NCI-H2029 (cell line): ENCODE data around the gene TTC9.
A peak's percentile ranks its signal among the peaks of the same experiment; 100 is the strongest.

Experiments used
- DNase-seq: peaks from one replicate; lab custom pipeline; 2025; lab: John Stamatoyannopoulos, UW

The TTC9 gene

DNA sequence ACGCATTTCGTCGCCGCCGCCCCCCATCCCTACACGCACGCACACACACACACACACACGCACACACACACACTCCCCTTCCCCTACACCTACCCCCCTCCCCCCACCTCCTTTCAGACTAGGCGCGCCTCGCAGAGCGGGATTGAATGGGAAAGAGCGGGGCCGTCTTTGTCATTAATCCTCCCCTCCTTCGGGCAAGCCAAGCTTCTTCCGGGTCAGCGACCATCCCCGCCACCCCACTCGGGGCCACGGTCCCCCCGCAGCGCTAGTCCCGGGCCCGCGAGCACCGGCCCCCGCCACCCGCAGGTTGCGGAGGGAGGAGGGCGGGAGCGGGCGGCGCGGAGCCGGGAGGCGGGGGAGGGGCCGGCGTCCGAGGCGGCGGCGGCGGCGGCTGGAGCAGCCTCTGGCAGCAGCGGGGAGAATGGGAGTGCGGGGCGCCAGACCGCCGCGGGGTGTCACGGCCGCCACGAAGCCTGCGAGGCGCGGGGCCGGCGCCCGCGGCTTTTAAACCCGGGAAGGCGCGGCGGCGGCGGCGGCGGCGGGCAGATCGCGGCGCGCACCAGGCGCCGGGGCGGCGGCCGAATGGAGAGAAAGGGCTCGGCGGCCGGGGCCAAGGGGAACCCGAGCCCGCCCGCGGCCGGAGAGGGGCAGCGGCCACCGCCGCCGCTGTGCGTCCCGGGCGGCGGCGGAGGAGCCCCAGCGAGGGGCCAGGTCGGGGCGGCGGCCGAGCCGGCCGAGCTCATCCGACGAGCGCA is at the start of gene TTC9:
TSS of gene TTC9 (plus strand) at position 369 of the 755 bp plus-strand sequence. CDS start at position 583, 214 bp downstream.
- no peak for DNase-seq

DNA sequence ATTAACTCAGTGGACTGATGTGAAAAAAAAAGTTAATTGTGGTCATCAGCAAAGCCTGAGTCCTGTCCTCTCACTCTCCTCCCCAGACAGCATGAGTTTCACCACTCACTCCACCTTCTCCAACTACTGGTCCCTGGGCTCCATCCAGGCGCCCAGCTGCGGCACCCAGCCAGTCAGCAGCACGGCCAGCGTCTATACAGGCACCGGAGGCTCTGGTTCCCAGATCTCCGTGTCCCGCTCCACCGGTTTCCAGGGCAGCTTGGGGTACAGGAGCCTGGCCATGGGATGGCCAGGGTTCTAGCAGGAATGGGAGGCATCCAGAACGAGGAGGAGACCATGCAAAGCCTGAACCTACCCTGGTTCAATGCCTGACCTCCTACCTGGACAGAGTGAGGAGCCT is 47.3 kb upstream of the TTC9 start:
- no peak for DNase-seq

GRCh38 chr14:70595443-70596185 is 46.1 kb upstream of the TTC9 start:
- DNase-seq, result no peak

GRCh38 chr14:70597731-70598130 is 44.0 kb upstream of the TTC9 start:
- no peak for DNase-seq

DNA sequence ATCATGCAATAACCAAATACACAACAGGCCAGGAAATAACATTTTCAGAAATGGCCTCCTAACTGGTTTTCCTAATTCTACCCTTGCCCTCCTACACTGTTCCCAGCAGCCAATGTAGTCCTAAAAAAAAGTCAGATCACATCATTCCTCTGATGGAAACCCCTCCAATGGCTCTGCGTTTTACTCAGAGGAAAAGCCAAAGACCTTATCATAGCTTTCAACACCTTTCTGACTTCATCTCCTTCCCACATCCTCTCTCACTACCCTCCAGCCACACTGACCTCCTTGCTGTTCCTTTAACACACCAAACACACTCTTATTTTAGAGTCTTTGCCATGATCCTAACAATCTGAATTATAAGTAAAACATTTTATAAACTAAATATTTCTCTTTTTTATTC is 42.4 kb upstream of the TTC9 start:
- no peak for DNase-seq

- peak; percentile 75 for DNase-seq
These were observed 41.1 kb upstream of the TTC9 start, which contains the start of gene MED6 for GRCh38 chr14:70600382-70601157. MED6 (minus strand) TSS chr14:70600655; CDS start chr14:70600637, 18 bp downstream.

DNA sequence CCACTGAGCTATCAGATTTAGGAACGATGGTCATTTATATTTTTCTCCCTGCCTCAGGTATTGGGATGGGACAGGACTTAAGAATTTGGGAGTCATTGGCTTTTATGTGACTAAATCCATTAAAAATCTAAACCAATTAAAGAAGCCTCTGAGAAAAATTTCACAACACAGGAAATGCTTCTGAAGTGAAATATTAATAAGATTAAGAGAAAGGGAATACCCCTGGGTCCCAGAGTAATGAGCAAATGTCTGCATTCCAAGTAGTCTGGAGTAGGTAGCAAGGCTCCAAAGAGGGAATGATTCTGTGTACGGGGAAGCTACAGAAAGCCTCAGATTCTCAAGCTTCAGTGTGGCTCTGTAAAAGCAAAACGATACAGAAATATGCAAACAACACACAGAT is 40.6 kb upstream of the TTC9 start:
- no peak for DNase-seq

DNA sequence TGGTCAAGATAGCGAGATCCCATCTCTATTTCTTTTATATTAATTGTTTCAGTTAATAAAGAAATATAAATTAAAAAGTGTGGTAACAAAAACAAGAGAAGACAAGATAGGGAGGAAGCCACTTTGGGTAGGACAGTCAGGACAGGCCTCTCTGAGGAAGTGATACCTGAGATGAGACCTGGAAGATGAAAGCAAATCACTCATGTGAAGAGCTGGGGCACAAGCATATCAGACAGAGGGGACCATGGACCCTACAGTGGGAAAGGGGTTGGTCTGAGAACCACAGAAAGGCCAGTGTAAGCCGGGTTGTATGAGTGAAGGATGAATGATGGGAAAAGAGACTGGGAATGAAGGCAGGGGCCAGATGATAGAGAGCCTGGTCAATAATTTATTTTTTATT is 39.5 kb upstream of the TTC9 start:
- no peak for DNase-seq

GRCh38 chr14:70611216-70611615 is 30.5 kb upstream of the TTC9 start:
- DNase-seq, result no peak

DNA sequence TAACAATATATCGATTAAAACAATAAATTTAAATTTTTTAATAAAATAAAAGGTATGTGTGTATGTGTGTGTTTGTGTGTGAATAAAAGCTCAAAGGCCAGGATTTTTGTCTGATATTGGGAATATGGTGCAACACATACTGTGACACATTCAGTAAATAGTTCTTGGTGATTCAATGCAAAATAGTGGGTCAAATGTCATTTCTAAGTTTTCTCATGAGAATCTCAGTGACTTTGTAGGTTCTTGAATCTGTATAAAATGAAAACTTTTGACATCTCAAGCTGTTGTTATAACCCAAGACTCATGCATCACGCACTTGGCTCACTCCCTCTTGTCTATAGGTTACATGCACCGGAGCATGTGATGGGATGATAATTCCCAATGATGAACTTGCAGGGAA is 25.1 kb upstream of the TTC9 start:
- no peak for DNase-seq

DNA sequence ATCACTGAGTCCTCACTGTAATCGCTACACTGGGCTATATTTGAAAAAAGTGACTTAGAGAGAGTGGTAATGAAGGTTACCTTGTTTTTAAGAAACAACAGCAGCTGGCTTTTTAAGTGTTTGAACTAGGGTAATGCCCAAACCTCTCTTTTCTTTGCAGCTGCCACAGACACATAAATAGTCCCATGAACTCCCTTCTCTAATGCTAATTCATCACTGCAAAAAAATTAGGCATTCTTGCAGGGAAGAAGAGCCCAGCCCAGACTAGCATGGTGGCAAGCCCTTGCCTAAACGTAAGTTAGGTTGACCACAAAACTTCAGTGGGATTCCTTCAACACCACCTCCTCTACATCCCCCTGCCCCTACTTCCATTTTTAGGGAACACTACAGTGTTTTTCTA is 23.4 kb upstream of the TTC9 start:
- DNase-seq, result no peak

DNA sequence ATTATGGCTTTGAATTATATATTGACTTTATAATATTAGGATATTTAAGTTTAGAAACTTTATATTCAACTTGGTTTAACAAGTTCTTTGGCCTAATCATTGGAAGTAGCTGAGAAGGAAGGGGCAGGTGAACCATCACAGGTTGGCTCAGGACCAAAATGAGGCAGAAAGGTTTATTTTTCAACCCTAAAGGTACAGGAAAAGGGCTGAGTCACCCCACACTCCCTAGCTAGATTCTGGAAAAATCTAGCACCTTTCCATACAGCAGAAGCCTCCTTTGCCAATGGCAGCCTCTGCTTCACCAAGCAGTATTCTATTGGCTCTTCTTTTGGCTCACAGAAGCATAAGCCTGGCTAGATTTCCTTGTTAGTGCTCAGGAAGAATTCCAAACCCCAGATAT is 22.0 kb upstream of the TTC9 start:
- DNase-seq, result no peak

DNA sequence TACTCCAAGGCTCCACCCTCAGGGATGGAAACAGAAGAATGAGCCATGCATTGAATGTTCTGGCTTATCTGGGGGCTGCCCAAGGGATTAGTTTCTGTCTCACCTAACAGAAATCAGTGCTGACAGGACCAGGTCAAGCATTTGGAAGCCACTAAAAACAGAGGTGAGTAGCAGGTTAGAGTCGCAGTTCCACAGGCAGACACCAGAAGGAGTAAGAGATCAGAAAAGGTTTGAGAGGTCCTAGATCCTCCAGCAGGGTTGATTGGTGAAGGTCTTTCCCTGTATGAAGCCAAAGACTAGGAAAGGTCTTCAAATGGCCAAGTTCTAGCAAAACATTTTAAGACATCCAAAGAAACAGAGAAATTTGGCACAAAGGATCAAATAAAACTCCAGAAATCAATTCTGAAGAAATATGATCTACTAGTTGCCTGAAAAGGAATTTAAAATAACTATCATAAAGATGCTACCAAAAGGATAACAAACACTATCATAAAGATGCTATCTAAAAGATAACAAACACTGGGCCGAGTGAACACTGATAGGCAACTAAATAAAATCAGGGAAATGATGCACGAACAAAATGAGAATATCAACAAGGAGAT is 19.5 kb upstream of the TTC9 start:
- peak; percentile 3 for DNase-seq

- DNase-seq, result no peak
These were observed 16.7 kb upstream of the TTC9 start for GRCh38 chr14:70624972-70625371.

GRCh38 chr14:70631948-70632347 is 9.8 kb upstream of the TTC9 start:
- no peak for DNase-seq

- no peak for DNase-seq
These were observed 5.6 kb upstream of the TTC9 start for GRCh38 chr14:70635971-70636595.

- no peak for DNase-seq
These were observed 3.3 kb upstream of the TTC9 start for GRCh38 chr14:70638416-70638815.

- DNase-seq, result no peak
These were observed 673 bp upstream of the TTC9 start for GRCh38 chr14:70640938-70641547.

- no peak for DNase-seq
These were observed 853 bp downstream of the TTC9 start for GRCh38 chr14:70642303-70643235.

DNA sequence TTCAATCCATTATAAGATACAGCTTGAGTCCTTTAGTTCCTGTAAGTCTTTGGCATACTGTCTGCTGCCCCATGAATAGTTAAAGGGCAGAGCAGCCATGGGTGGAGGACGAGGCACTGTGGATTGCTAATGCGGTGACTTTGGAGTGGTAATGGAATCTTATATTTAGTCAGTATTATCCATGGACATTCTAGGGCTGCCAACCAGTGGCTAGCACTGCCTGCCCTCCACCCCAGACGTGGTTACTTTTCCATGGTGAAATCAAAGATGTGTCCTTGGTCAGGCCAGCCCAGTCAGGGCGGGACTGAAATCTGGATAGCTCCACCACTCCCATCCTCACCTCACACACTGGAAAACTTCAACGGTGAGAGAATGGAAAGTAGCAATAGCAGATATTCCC is 2.3 kb downstream of the TTC9 start:
- DNase-seq, result no peak
